WTC11 (cell line): ENCODE measurements around the gene C1orf174. TPM values are rescaled to one million over a fixed set of nuclear protein-coding genes. Genes with fewer than 3 reads are reported as not detected.

Experiments
- ATAC-seq: fragments of 200-7000 bp; cut with Tn5 transposase; 2 replicates; pipeline ENCODE4 v1.10.0; 2021; ENCODE audit warnings: mild to moderate bottlenecking, moderate library complexity
- CTCF ChIA-PET: fragments of 300-600 bp; sonication (Branson Sonifier 250); formaldehyde crosslinking; loops from one replicate; lab custom pipeline; 2021; ENCODE audit warnings: antibody characterized with exemption; lab: Charles Lee
- POLR2A ChIA-PET: fragments of 350-600 bp; sonication (Branson Sonifier 250); formaldehyde crosslinking; loops from one replicate; lab custom pipeline; 2021; ENCODE audit warnings: antibody characterized with exemption; lab: Charles Lee
- DNase-seq: peaks from one replicate; pipeline ENCODE4 v3.0.0; 2021; ENCODE audit warnings: low spot score
- H3K27ac Mint-ChIP-seq: 2 replicates; pipeline ENCODE4 v1.8.0; 2021; ENCODE audit warnings: mixed read lengths
- H3K27me3 Mint-ChIP-seq: 2 replicates; pipeline ENCODE4 v1.8.0; 2021; ENCODE audit warnings: low read depth, mild to moderate bottlenecking, moderate library complexity, mixed read lengths
- H3K36me3 Mint-ChIP-seq: 2 replicates; pipeline ENCODE4 v1.8.0; 2021; ENCODE audit warnings: mixed read lengths
- H3K4me1 Mint-ChIP-seq: 2 replicates; pipeline ENCODE4 v1.8.0; 2022; ENCODE audit warnings: mixed read lengths
- H3K4me3 Mint-ChIP-seq: 2 replicates; pipeline ENCODE4 v1.8.0; 2021; ENCODE audit warnings: mild to moderate bottlenecking, moderate library complexity, mixed read lengths
- H3K9me3 Mint-ChIP-seq: 2 replicates; pipeline ENCODE4 v1.8.0; 2021; ENCODE audit warnings: mixed read lengths
- AFF4 ChIP-seq: sonication (generic); formaldehyde crosslinking; IDR thresholded peaks from 2 replicates; pipeline ENCODE4 v1.8.1; 2023; ENCODE audit warnings: mild to moderate bottlenecking, missing genetic modification reagents, borderline replicate concordance
- ARID4B ChIP-seq: sonication (generic); formaldehyde crosslinking; IDR thresholded peaks from 2 replicates; pipeline ENCODE4 v1.8.0; 2023; ENCODE audit warnings: missing genetic modification reagents, mild to moderate bottlenecking, borderline replicate concordance
- ATF6 ChIP-seq: sonication (generic); formaldehyde crosslinking; IDR thresholded peaks from 2 replicates; pipeline ENCODE4 v1.8.1; 2023; ENCODE audit warnings: mild to moderate bottlenecking, missing genetic modification reagents
- CBFB ChIP-seq: sonication (generic); formaldehyde crosslinking; IDR thresholded peaks from 2 replicates; pipeline ENCODE4 v1.8.1; 2022; ENCODE audit warnings: mild to moderate bottlenecking, low read depth, missing genetic modification reagents
- CREB1 ChIP-seq: sonication (generic); formaldehyde crosslinking; IDR thresholded peaks from 2 replicates; pipeline ENCODE4 v1.8.0; 2023; ENCODE audit warnings: mild to moderate bottlenecking, missing genetic modification reagents
- FOXK1 ChIP-seq: sonication (generic); formaldehyde crosslinking; IDR thresholded peaks from 2 replicates; pipeline ENCODE4 v1.8.0; 2022; ENCODE audit warnings: mild to moderate bottlenecking, moderate library complexity, missing genetic modification reagents
- KAT7 ChIP-seq: sonication (generic); formaldehyde crosslinking; IDR thresholded peaks from 2 replicates; pipeline ENCODE4 v1.8.1; 2023; ENCODE audit warnings: missing genetic modification reagents, mild to moderate bottlenecking, borderline replicate concordance
- NFATC4 ChIP-seq: fragments of 250-450 bp; sonication (Bioruptor Pico); IDR thresholded peaks from 2 replicates; pipeline ENCODE4 v1.9.0; 2021; ENCODE audit warnings: mild to moderate bottlenecking
- PREB ChIP-seq: sonication (generic); formaldehyde crosslinking; IDR thresholded peaks from 2 replicates; pipeline ENCODE4 v1.8.1; 2022; ENCODE audit warnings: mild to moderate bottlenecking, missing genetic modification reagents, moderate library complexity, borderline replicate concordance
- SP1 ChIP-seq: sonication (generic); formaldehyde crosslinking; conservative IDR thresholded peaks from 2 replicates; pipeline ENCODE4 v1.8.1; 2022; ENCODE audit warnings: missing genetic modification reagents
- STAT6 ChIP-seq: sonication (generic); formaldehyde crosslinking; conservative IDR thresholded peaks from 2 replicates; pipeline ENCODE4 v1.8.1; 2023; ENCODE audit warnings: mild to moderate bottlenecking, low read depth, missing genetic modification reagents, moderate library complexity
- TCF7 ChIP-seq: sonication (generic); formaldehyde crosslinking; IDR thresholded peaks from 2 replicates; pipeline ENCODE4 v1.8.0; 2022; ENCODE audit warnings: mild to moderate bottlenecking, low read depth, missing genetic modification reagents, moderate library complexity
- TP53 ChIP-seq: sonication (generic); formaldehyde crosslinking; IDR thresholded peaks from 2 replicates; pipeline ENCODE4 v1.8.1; 2023; ENCODE audit warnings: mild to moderate bottlenecking, missing genetic modification reagents
- ZMAT4 ChIP-seq: fragments of 250-450 bp; sonication (Bioruptor Pico); IDR thresholded peaks from 2 replicates; pipeline ENCODE4 v1.9.0; 2021; ENCODE audit warnings: mild to moderate bottlenecking
- ZNF317 ChIP-seq: sonication (generic); formaldehyde crosslinking; IDR thresholded peaks from 2 replicates; pipeline ENCODE4 v1.8.1; 2023; ENCODE audit warnings: low read depth, mild to moderate bottlenecking, moderate library complexity, missing genetic modification reagents, borderline replicate concordance
- ZNF532 ChIP-seq: fragments of 250-450 bp; sonication (Bioruptor Pico); IDR thresholded peaks from 2 replicates; pipeline ENCODE4 v1.9.0; 2021; ENCODE audit warnings: mild to moderate bottlenecking, borderline replicate concordance
- total RNA-seq: library from RNA; stranded (reverse); gene quantifications from 3 replicates; pipeline ENCODE4 v1.2.3, GENCODE V29; 2021

Gene C1orf174
- total RNA-seq, 1 experiment from 2014 or later: 24.2 TPM

GRCh38 chr1:3904006-3904842 is 4.2 kb upstream of the C1orf174 start:
- no peak overlapping the region for H3K27ac Mint-ChIP-seq
- DNase-seq (no peak), ATAC-seq (no peak)
- H3K9me3 Mint-ChIP-seq: 0 out of 2 replicates have a peak, but pooled peaks cover 3% of the 10 kb centered on the region
- ChIA-PET POLR2A (no interaction called here), CTCF (interaction anchor here (1.0 kb wide), 1 partner anchor 46 kb away, joined by 4 read pairs; no protein-coding TSS in a partner anchor)
- no peaks in the 10 kb centered on the region; the same call in 1 of the 2 replicates for H3K36me3 Mint-ChIP-seq
- H3K27me3 Mint-ChIP-seq: no peaks in the 10 kb centered on the region; the same call in 1 of the 2 replicates
- peaks cover 13% of the 10 kb centered on the region for H3K4me1 Mint-ChIP-seq
- no peak overlapping the region for H3K4me3 Mint-ChIP-seq
- TF ChIP-seq STAT6 (CRISPR knock-in tag): no peak
- no peak for TF ChIP-seq NFATC4
- no peak for TF ChIP-seq ZNF317 (CRISPR knock-in tag)
- TF ChIP-seq AFF4 (CRISPR knock-in tag): no peak
- TF ChIP-seq PREB (CRISPR knock-in tag): no peak
- no peak for TF ChIP-seq ARID4B (CRISPR knock-in tag)
- TF ChIP-seq CREB1 (CRISPR knock-in tag): no peak
- no peak for TF ChIP-seq TP53 (CRISPR knock-in tag)
- no peak for TF ChIP-seq ATF6 (CRISPR knock-in tag)
- no peak for TF ChIP-seq KAT7 (CRISPR knock-in tag)
- no peak for TF ChIP-seq CBFB (CRISPR knock-in tag)
- TF ChIP-seq ZMAT4 (CRISPR knock-in tag): no peak
- TF ChIP-seq FOXK1: no peak
- no peak for TF ChIP-seq ZNF532 (CRISPR knock-in tag)
- no peak for TF ChIP-seq SP1 (CRISPR knock-in tag)
- no peak for TF ChIP-seq TCF7 (CRISPR knock-in tag)
